ENCODE measurements around the gene CFAP92. TPM values are rescaled to one million over a fixed set of nuclear protein-coding genes. Genes with fewer than 3 reads are reported as not detected.
A peak's percentile ranks its signal among the peaks of the same experiment; 100 is the strongest.

Gene CFAP92
- polyA plus RNA-seq, 1 donor from 2014 or later: not detected

DNA sequence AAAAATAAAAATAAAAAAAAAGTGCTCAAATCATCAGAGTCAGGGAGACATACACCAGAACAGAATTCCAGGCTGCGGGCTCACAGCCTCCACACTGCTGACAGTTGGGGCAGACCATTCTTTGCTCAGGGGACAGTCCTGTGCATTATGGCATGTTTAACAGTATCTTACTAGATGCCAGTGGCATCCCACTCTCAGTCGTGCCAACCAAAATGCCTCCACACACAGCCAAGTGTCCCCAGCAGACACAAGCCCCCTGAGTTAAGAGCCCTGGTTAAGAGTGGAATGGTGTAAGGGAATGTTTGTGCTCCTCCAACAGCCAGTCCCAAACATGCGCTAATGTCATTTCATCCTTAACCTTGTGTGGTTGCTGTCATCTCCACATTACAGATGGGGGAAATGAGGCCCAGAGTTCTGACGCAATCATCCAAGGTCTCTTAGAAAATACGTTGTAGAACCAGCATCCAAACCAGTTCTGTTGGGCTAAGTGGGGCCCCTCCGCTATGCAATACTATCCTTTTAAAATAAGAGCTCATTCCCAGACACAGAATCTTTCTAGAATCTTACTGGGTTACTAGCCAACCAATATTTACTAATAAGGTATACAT, 26.0 kb downstream of the CFAP92 start:
- Mint-ChIP-seq H3K9me3 (no peaks in the 10 kb centered on the region), H3K36me3 (no peaks in the 10 kb centered on the region), H3K4me1 (peaks cover 4 to 6% (median 5%) of the 10 kb centered on the region in 3 donors), H3K4me3 (no peak overlapping the region), H3K27ac (no peak overlapping the region), H3K27me3 (peaks cover 4% of the 10 kb centered on the region)

DNA sequence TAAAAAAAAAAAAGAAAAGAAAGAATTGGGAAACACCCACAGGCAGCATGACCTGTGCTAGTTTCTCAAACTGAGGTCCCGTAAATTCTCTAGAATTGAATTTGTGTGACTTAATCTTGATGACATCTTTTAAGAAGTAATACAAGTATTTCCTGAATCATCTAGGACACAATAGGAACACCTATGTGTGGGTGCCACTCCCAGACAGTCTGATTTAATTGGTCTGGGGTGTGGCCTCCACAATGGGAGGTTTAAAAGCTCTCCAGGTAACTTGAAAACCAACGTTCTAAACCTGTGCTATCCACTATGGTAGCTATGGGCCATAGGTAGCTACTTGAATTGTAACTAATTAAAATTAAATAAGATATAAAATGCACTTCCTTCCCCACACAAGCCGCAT, 28.1 kb downstream of the CFAP92 start:
- peaks cover under 1% of the 10 kb centered on the region for H3K36me3 Mint-ChIP-seq
- peaks cover 4% of the 10 kb centered on the region for H3K27me3 Mint-ChIP-seq
- H3K9me3 Mint-ChIP-seq: no peaks in the 10 kb centered on the region
- H3K27ac Mint-ChIP-seq: no peak overlapping the region
- peaks cover 2 to 6% (median 5%) of the 10 kb centered on the region in 3 donors for H3K4me1 Mint-ChIP-seq
- no peak overlapping the region for H3K4me3 Mint-ChIP-seq

DNA sequence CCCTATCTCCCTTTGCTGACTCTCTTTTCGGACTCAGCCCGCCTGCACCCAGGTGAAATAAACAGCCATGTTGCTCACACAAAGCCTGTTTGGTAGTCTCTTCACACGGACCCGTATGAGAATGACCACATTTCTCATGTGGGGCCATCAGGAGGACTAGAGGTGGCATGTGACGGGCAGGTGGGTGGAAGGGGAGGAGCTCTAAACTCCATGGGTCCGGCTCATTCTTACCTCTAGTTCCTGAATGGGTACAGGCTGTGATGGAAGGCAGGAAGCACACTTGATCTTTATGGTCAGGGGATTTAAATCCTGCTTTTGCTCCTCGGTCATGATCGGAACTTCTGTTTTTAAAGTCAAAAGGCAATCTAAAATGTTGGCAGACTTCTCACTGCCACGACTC, 28.6 kb downstream of the CFAP92 start:
- peaks cover 2 to 5% (median 4%) of the 10 kb centered on the region in 3 donors for H3K4me1 Mint-ChIP-seq
- peaks cover 2% of the 10 kb centered on the region for H3K36me3 Mint-ChIP-seq
- H3K4me3 Mint-ChIP-seq: no peak overlapping the region
- no peaks in the 10 kb centered on the region for H3K9me3 Mint-ChIP-seq
- H3K27ac Mint-ChIP-seq: no peak overlapping the region
- H3K27me3 Mint-ChIP-seq: peaks cover 4% of the 10 kb centered on the region

DNA sequence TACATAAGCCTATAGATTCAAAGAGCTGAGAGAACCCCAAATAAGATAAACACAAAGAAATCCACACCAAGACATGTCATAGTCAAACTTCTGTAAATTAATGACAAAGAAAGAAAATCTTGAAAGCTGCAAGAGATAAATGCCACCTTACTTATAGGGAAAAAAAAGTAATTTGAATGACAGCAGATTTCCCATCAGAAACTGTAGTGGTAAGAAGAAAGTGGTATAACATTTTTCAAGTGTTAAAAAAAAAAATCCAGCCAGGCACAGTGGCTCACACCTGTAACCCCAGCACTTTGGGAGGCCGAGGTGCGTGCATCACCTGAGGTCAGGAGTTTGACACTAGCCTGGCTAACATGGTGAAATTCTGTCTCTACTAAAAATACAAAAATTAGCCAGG, 37.4 kb downstream of the CFAP92 start:
- Mint-ChIP-seq H3K36me3 (peaks cover 2% of the 10 kb centered on the region), H3K27me3 (no peaks in the 10 kb centered on the region), H3K27ac (peak overlapping the region in 1 of 3 donors; percentile 2), H3K4me1 (peaks cover 0 to 1% (median 0%) of the 10 kb centered on the region in 3 donors), H3K9me3 (peaks cover 0 to 4% (median 2%) of the 10 kb centered on the region in 3 donors), H3K4me3 (no peak overlapping the region)

DNA sequence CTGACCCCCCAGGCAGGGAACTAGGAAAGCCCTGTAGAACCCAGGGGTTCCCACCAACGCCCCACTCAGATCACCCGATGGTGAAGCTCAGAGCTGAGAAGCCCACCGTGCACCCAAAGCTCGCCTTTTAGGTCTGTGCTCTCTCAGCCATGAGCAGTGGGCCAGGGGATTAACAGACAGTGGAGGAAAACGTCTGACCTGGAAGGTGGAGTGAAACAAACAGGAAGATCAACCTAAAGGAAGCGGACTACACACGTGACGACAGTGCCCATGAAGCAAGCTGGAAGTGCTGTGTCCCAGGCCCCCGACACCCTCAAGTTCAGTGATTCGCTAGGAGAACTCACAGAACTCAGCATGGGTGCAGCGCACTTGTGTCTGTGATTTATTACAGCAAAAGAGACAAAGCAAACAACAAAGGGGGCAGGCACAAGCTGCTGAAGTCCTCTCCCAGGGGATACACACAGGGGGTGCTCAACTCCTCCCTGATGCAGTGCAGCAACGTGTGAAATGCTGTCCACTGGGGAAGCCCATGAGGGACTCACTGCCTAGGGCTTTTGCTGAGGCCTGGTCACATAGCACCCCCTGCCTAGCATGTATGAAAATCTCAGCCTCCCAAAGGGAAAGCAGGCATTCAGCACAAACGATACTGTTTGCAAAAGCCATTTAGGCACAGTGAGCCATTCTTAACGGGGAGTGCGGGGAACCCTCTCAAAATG, 43.5 kb downstream of the CFAP92 start:
- H3K27ac Mint-ChIP-seq: peak overlapping the region in 1 of 3 donors; percentile 41
- no peak overlapping the region for H3K4me3 Mint-ChIP-seq
- no peaks in the 10 kb centered on the region for H3K9me3 Mint-ChIP-seq
- peaks cover 0 to 1% (median 0%) of the 10 kb centered on the region in 3 donors for H3K4me1 Mint-ChIP-seq
- peaks cover 1% of the 10 kb centered on the region for H3K27me3 Mint-ChIP-seq
- no peaks in the 10 kb centered on the region for H3K36me3 Mint-ChIP-seq

DNA sequence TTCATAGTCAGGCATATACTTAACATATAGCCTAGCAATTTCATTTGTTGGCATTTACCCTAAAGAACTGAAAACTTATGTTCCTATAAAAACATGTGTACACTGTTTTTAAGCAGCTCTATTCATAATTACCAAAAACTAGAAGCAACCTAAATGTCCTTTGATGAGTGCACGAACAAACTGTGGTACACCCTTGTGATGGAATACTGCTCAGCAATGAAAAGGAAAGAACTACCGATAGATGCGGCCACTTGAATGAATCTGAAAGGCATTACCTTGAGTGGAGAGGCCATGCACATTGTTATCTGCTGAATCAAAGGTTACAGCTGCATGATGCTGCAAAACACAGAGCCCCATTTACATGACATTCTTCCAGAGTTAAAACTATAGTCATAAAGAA, 44.7 kb downstream of the CFAP92 start:
- Mint-ChIP-seq H3K36me3 (no peaks in the 10 kb centered on the region), H3K4me3 (no peak overlapping the region), H3K27ac (no peak overlapping the region), H3K9me3 (no peaks in the 10 kb centered on the region), H3K4me1 (peaks cover 0 to 1% (median 0%) of the 10 kb centered on the region in 3 donors), H3K27me3 (peaks cover 8% of the 10 kb centered on the region)

DNA sequence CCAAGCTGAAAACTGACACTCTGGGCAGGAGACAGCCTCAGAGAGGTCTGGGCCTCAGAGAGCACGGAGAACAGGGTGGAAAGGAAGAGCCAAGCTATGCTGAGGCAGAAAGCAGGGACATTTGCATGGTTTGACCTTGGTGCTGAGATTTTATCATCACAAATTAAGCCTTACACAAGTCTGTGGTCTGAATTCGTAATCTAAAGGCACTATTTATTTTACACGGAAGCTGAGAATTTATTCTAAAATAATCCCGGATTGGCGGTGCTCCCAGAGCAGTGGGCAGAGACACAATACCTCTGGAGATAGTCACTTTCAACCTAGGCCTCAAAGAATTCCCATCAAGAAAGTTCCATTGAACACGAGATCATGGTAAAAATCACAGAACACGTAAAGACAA, 47.5 kb downstream of the CFAP92 start:
- no peaks in the 10 kb centered on the region for H3K9me3 Mint-ChIP-seq
- H3K27me3 Mint-ChIP-seq: peaks cover 10% of the 10 kb centered on the region
- H3K4me1 Mint-ChIP-seq: no peaks in the 10 kb centered on the region
- no peak overlapping the region for H3K4me3 Mint-ChIP-seq
- H3K36me3 Mint-ChIP-seq: no peaks in the 10 kb centered on the region
- no peak overlapping the region for H3K27ac Mint-ChIP-seq

DNA sequence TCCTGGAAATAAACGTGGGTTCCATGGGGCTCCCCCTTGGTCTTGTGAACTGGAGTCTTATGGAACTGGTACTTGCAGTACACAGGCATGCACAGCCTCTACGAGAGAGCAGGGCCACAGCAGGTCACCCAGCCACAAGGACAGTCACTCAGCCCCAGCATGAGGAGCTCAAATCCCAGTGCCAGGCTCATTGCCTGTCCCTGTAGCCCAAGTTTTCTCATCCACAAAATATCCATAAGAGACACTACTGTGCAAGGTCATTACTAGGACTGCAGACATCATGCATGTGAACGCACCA, 48.0 kb downstream of the CFAP92 start:
- H3K4me1 Mint-ChIP-seq: no peaks in the 10 kb centered on the region
- H3K27ac Mint-ChIP-seq: no peak overlapping the region
- H3K27me3 Mint-ChIP-seq: peaks cover 10% of the 10 kb centered on the region
- no peaks in the 10 kb centered on the region for H3K9me3 Mint-ChIP-seq
- H3K36me3 Mint-ChIP-seq: no peaks in the 10 kb centered on the region
- H3K4me3 Mint-ChIP-seq: no peak overlapping the region

DNA sequence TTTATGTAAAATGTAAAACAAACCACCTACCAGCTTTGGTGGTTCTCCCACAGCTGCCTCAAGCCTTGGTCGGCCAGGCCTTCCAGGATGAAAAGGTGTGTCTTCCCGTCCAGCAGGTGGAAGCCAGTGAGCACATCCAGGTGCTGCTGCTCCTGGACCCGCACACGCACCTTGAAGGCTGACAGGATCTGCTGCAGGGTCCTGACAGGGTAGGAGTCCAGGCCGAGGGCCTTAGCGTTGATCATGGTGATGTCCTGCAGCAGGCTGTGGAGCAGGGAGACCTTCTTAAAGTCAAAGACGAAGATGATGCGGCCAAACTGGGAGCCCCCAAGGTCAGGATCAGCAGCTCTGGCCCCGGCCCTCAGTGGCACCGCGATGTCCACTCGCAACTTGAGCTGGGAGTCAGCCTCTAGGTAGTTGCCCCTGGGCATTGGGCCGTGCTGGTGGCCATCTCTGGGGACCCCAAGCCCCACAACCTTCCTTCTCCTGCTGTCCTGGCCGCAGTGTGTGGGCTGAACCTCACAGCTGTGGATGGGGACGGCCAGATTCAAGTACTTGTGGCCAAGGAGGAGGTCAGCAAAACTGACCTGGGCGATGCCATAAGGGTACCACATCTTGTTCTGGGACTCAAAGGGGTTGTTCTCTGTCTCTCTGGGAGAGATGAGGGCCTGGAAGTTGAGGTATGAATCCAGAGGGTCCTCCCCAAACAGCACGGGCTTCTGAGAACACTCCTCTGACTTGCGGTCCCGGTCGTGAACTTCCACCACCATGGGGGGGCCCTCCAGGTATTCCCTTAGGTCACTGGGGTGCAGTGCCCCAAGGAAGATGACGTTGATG, 48.6 kb downstream of the CFAP92 start:
- H3K36me3 Mint-ChIP-seq: no peaks in the 10 kb centered on the region
- no peak overlapping the region for H3K27ac Mint-ChIP-seq
- peaks cover 10% of the 10 kb centered on the region for H3K27me3 Mint-ChIP-seq
- no peak overlapping the region for H3K4me3 Mint-ChIP-seq
- H3K9me3 Mint-ChIP-seq: no peaks in the 10 kb centered on the region
- no peaks in the 10 kb centered on the region for H3K4me1 Mint-ChIP-seq

DNA sequence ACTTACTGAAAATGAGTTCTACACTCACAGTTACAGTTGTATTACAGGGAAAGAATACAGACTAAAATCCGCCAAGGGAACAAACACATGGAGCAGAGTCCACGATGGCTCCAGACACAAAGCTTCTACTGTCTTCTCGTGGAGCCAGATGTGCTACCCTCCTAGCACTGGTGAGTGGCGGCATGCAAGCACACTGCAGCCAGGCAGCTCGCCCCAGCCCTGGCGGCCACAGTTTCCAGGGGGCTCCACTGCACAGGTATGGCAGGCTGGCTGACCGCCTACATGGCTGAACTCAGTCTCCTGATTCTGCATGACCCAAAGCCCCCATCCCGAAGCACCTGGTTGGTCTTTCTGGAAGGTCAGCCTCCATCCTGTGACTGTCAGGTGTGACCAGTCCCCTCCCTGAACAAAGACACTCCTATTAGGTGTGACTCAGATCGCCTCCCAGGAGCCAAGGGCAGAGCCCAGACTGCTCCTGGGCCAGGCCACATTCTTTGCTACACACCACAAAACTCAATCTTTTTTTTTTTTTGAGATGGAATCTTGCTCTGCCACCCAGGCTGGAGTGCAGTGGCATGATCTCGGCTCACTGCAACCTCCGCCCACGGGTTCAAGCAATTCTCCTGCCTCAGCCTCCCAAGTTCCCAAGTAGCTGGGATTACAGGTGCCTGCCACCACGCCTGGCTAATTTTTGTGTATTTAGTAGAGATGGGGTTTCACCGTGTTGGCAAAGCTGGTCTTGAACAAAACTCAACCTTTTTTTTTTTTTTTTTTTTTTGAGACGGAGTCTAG, 51.5 kb downstream of the CFAP92 start:
- Mint-ChIP-seq H3K4me1 (no peaks in the 10 kb centered on the region), H3K27ac (no peak overlapping the region), H3K9me3 (no peaks in the 10 kb centered on the region), H3K27me3 (peaks cover 10% of the 10 kb centered on the region), H3K4me3 (no peak overlapping the region), H3K36me3 (no peaks in the 10 kb centered on the region)

DNA sequence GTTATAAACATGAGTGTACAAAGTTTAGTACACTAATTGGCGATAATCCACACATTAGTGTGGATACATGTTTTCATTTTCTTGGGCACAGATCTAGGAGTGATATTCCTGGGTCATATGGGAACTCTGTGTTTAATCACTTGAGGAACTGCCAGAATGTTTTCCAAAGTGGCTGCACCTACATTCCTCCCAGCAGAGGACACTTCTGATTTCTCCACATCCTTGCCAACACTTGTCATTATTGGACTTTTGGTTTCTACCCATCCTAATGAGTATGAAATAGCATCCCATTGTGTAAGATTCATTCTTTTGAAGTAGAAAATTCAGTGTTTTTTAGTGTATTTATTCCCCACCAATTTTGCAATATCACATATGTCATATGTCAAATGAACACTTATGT, 53.6 kb downstream of the CFAP92 start:
- Mint-ChIP-seq H3K4me3 (no peak overlapping the region), H3K9me3 (no peaks in the 10 kb centered on the region), H3K4me1 (no peaks in the 10 kb centered on the region), H3K36me3 (no peaks in the 10 kb centered on the region), H3K27ac (no peak overlapping the region), H3K27me3 (peaks cover 11% of the 10 kb centered on the region)

DNA sequence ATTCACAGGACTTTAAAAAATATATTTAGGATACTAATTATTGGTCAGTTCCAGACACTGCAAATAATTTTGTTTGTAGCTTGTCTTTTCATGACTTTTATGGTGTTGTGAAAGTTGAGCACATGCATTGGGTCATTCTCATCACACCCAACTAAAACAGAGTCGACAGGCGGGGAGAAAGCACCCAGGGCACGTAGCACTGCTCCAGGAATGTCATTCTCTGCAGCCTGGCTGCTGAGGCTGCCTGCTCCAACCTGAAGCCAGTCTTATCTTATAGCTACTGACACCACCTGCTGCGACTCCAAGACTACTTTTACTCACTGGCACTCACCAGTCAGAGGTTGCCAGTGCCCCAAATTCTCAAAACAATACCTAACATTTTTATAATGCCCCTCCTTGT, 57.5 kb downstream of the CFAP92 start:
- Mint-ChIP-seq H3K36me3 (no peaks in the 10 kb centered on the region), H3K27me3 (peaks cover 6% of the 10 kb centered on the region), H3K9me3 (no peaks in the 10 kb centered on the region), H3K4me1 (no peaks in the 10 kb centered on the region), H3K4me3 (no peak overlapping the region), H3K27ac (no peak overlapping the region)

DNA sequence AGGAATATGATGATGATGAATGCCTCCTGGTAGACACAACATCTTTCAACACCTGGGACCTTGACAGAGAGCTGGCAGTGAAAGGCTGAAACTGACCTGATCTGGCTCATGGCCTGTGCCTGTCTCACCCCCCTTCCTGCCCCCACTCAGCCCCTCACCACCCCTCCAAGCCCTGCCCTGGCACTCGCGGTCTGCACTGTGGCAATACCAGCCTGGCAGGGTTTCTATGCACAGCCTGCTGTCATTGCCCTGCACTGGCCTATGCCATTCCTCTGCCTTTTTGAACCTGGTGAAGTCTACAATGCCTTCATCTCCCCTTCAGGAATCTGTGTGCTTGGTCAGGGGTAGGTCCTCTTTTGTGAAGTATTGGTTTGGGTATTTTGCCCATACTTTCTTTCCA, 58.0 kb downstream of the CFAP92 start:
- H3K36me3 Mint-ChIP-seq: no peaks in the 10 kb centered on the region
- no peak overlapping the region for H3K27ac Mint-ChIP-seq
- no peaks in the 10 kb centered on the region for H3K9me3 Mint-ChIP-seq
- no peaks in the 10 kb centered on the region for H3K4me1 Mint-ChIP-seq
- H3K27me3 Mint-ChIP-seq: peaks cover 6% of the 10 kb centered on the region
- H3K4me3 Mint-ChIP-seq: no peak overlapping the region

DNA sequence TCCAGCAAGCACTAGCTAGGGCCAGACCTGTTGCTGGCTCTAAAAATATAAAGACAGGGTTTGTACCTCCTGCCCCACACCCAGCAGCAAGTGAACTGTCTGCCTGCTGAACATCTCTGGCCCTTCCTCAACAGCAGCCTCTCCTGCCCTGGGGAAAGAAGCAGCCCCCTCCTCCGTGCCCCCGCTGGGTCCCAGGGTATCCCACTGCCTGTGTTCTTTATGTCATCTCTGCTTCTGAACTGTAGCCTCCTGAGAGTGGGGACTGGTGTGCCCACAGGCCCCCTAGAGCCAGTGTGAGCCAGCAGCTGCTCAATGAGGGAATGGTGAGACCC, 60.0 kb downstream of the CFAP92 start:
- Mint-ChIP-seq H3K9me3 (peaks cover 0 to 4% (median 0%) of the 10 kb centered on the region in 3 donors), H3K4me3 (no peak overlapping the region), H3K36me3 (no peaks in the 10 kb centered on the region), H3K27me3 (peaks cover 6% of the 10 kb centered on the region), H3K4me1 (no peaks in the 10 kb centered on the region), H3K27ac (no peak overlapping the region)
